Measurements from ENCODE around the gene WEE1.

The WEE1 gene

DNA sequence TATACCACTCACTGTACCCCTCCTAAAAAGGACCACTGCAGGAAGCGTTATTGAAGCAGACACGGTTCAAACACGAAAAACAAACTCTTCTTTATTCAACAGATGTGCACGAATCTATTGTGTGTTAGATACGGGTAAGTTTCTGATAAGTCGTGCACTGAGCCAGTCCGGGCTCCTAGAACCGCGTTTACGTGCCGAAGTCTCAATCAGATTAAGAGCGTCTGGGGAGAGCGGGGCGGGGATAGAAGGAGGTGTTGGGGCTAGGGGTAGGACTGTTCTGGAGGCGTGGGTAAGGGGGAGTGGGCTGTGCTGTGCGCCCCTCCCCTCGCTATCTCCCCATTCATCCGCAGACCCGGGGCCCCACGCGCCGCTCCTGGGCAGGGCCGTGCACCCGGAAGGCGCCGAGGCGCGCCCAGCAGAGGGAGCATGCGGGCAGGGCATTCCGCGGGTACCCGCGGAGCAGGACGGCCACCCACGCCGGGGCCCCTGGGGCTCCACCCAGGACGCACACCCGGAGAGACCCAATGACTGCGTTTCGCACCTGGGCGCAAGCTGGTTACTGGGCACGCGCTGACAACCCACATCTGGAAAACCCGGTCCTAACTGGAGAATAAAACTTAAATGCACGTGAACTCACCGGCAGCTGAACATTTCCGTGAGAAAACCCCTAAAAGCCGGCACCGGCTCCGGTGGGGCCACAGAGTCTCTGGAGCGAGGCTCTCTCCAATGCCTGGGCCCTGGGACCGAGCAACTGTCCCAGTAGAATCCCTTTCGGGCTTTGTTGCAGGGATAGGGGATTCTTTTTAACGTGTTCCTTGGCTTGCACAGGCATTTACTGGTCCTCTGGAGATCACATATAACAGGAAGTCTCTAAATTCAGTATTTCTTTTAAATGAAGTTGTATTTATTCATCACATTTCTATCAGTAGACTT, 40.6 kb downstream of the WEE1 start:
- in situ Hi-C loops (cut with MboI; ENCODE audit: low pct_unique_long_range_greater_than_20kb, low sequenced_read_pairs, unreplicated experiment): loop anchor here (10.0 kb wide), 1 partner anchor 111 kb away; no protein-coding TSS in a partner anchor
- DNase-seq (ENCODE audit: low spot score): peak; percentile 81
- TF ChIP-seq, protein P1, sequence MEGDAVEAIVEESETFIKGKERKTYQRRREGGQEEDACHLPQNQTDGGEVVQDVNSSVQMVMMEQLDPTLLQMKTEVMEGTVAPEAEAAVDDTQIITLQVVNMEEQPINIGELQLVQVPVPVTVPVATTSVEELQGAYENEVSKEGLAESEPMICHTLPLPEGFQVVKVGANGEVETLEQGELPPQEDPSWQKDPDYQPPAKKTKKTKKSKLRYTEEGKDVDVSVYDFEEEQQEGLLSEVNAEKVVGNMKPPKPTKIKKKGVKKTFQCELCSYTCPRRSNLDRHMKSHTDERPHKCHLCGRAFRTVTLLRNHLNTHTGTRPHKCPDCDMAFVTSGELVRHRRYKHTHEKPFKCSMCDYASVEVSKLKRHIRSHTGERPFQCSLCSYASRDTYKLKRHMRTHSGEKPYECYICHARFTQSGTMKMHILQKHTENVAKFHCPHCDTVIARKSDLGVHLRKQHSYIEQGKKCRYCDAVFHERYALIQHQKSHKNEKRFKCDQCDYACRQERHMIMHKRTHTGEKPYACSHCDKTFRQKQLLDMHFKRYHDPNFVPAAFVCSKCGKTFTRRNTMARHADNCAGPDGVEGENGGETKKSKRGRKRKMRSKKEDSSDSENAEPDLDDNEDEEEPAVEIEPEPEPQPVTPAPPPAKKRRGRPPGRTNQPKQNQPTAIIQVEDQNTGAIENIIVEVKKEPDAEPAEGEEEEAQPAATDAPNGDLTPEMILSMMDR (IDR thresholded peaks at IDR 0.05; ENCODE audit: extremely low read depth, insufficient read depth, missing control alignments): peak; percentile 87

- in situ Hi-C loops (cut with MboI; ENCODE audit: low pct_unique_long_range_greater_than_20kb, low sequenced_read_pairs, unreplicated experiment): loop anchor here (10.0 kb wide), 1 partner anchor 110 kb away; no protein-coding TSS in a partner anchor
- peak; percentile 78 for DNase-seq (ENCODE audit: low spot score)
- TF ChIP-seq, protein P1 (IDR thresholded peaks at IDR 0.05; ENCODE audit: extremely low read depth, insufficient read depth, missing control alignments): no peak
Measured at GRCh38 chr11:9615031-9615451, 41.6 kb downstream of the WEE1 start.

DNA sequence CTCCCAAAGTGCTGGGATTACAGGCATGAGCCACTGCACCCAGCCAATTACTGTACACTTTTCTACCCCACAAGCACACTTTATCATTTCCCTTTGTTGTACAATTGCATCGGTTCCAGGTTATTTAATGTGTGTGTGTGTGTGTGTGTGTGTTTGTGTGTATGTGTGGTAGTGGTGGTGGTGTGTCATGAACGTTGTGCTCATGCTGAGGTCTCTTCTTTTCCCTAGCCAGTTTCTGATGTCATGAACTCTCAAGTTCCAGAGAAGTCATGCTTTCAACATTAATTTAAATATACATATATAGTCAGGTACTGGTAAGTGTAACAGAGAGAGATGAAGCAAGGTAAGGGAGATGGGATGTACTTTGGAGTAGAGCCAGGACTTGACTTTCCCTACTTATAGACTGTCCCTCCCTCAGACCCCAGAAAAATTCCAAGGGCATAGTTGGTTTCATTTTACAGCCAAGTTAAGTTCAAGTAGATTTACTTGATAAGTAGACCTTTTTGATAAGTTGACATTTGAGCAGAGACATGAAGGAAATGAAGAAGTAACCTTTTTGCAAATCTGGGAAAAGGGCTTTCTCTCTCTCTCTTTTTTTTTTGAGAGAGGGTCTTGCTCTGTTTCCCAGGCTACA, 42.7 kb downstream of the WEE1 start:
- no peak for DNase-seq (ENCODE audit: low spot score)
- in situ Hi-C loops (cut with MboI; ENCODE audit: low pct_unique_long_range_greater_than_20kb, low sequenced_read_pairs, unreplicated experiment): loop anchor here (10.0 kb wide), 1 partner anchor 109 kb away; no protein-coding TSS in a partner anchor
- TF ChIP-seq, protein P1 (IDR thresholded peaks at IDR 0.05; ENCODE audit: extremely low read depth, insufficient read depth, missing control alignments): no peak

DNA sequence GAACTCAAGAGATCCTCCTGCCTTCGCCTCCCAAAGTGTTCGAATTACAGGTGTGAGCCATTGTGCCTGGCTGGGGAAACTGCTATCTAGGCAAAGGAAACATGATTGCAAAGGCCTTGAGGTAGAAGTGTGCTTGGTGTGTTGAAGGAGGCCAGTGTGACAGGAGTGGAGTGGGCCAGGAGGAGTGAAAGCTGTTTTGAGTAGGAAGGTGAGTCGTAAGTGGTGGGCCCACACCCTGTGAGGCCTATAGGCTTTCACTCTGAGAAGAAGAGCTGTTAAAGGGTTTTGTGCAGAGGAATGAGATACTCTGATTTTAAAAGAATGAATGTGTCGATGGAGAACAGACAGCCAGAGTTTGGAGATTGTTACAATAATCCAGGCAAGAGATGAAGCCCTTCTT, 43.4 kb downstream of the WEE1 start:
- TF ChIP-seq, protein P1 (IDR thresholded peaks at IDR 0.05; ENCODE audit: extremely low read depth, insufficient read depth, missing control alignments): no peak
- no peak for DNase-seq (ENCODE audit: low spot score)
- in situ Hi-C loops (cut with MboI; ENCODE audit: low pct_unique_long_range_greater_than_20kb, low sequenced_read_pairs, unreplicated experiment): loop anchor here (10.0 kb wide), 1 partner anchor 108 kb away; no protein-coding TSS in a partner anchor

DNA sequence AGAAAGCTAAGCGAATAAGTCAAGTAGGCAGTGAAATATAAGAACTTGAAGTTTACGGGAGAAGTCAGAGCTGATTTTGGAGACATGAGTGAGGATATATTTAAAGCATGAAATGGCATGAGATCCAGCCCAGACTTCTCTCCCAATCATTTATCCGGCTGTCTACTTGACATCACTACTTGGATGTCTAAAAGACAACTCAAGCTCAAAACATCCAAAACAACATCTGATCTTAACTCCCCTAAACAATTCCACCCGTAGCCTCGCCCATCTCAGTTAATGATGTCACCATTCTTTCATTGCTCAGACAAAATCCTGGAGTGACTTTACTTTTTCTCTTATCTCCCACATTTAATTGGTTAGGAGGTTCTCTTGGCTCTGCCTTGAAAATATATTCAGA, 44.5 kb downstream of the WEE1 start:
- no peak for DNase-seq (ENCODE audit: low spot score)
- TF ChIP-seq, protein P1 (IDR thresholded peaks at IDR 0.05; ENCODE audit: extremely low read depth, insufficient read depth, missing control alignments): no peak
- in situ Hi-C loops (cut with MboI; ENCODE audit: low pct_unique_long_range_greater_than_20kb, low sequenced_read_pairs, unreplicated experiment): loop anchor here (10.0 kb wide), 1 partner anchor 107 kb away; no protein-coding TSS in a partner anchor

DNA sequence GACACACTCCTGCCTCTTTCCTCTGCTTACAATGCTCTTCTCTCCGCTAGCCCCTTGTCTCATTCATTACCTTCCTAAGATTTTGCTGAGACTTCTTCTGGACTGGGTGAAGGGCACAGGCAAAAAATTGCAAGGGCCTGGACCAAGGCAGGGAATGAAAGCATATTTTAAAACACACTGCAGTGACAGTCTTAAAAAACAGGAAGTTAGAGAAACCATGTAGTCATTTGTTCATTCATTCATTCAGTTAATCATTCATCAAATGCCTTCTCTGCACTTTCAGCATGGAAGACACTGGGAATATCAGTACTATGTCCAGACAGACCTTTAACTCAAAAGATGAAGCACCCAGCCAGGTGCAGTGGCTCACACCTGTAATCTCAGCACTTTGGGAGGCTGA, 45.5 kb downstream of the WEE1 start:
- DNase-seq (ENCODE audit: low spot score): no peak
- in situ Hi-C loops (cut with MboI; ENCODE audit: low pct_unique_long_range_greater_than_20kb, low sequenced_read_pairs, unreplicated experiment): loop anchor here (10.0 kb wide), 1 partner anchor 106 kb away; no protein-coding TSS in a partner anchor
- TF ChIP-seq, protein P1 (IDR thresholded peaks at IDR 0.05; ENCODE audit: extremely low read depth, insufficient read depth, missing control alignments): no peak
